HepG2 (cell line): Measurements from ENCODE around the gene OR2S2.

ENCODE experiments used
- ATF1 ChIP-seq: IDR thresholded peaks from 2 replicates; pipeline ENCODE4 v1.6.1; 2016; ENCODE audit warnings: mild to moderate bottlenecking, control low read depth
- CBX2 ChIP-seq, 2 experiments: fragments of 200-600 bp in 1 of 2; sonication (generic); formaldehyde crosslinking in 1 of 2; IDR thresholded peaks; 2 replicates each; pipeline versions ENCODE4 v1.7.0 to v1.8.1; 2018 to 2022; ENCODE audit warnings: low read depth in 2 of 2, low read length in 1 of 2, mild to moderate bottlenecking in 1 of 2, missing genetic modification reagents in 1 of 2
- GFI1 ChIP-seq: sonication (generic); formaldehyde crosslinking; IDR thresholded peaks from 2 replicates; pipeline ENCODE4 v1.5.0; 2020; ENCODE audit warnings: missing genetic modification reagents, mild to moderate bottlenecking, borderline replicate concordance
- KAT7 ChIP-seq: IDR thresholded peaks from 2 replicates; pipeline ENCODE4 v1.6.1; 2018; ENCODE audit warnings: borderline replicate concordance, missing compliant biosample characterization
- POLR2A ChIP-seq, 2 experiments: IDR thresholded peaks; 2 replicates each; pipeline ENCODE4 v1.6.1; 2011; ENCODE audit warnings: low read depth in 2 of 2, low read length in 2 of 2, mild to moderate bottlenecking in 1 of 2, moderate library complexity in 1 of 2; ENCODE audit not compliant: insufficient read depth in 1 of 2
- TBL1XR1 ChIP-seq: fragments of 150-350 bp; IDR thresholded peaks from 2 replicates; pipeline ENCODE4 v1.6.1; 2014; ENCODE audit warnings: borderline replicate concordance, low read length; ENCODE audit not compliant: partially characterized antibody
- TBP ChIP-seq: sonication (generic); formaldehyde crosslinking; IDR thresholded peaks from 2 replicates; pipeline ENCODE4 v1.5.0; 2020; ENCODE audit warnings: missing genetic modification reagents
- ZNF24 ChIP-seq: fragments of 450-650 bp; IDR thresholded peaks from 2 replicates; pipeline ENCODE4 v1.6.1; 2017; ENCODE audit warnings: antibody characterized with exemption, mild to moderate bottlenecking
- ZSCAN30 ChIP-seq: sonication (generic); formaldehyde crosslinking; IDR thresholded peaks from 2 replicates; pipeline ENCODE4 v1.5.0; 2020; ENCODE audit warnings: mild to moderate bottlenecking, missing genetic modification reagents
- TF ChIP-seq, protein P1 (sequence below): sonication (generic); formaldehyde crosslinking; IDR thresholded peaks from 2 replicates; pipeline ENCODE4 v1.5.0; 2020; ENCODE audit warnings: mild to moderate bottlenecking, missing genetic modification reagents, moderate library complexity
- TF ChIP-seq, protein P2 (sequence below): IDR thresholded peaks from 2 replicates; pipeline ENCODE4 v1.6.1; 2012; ENCODE audit warnings: inconsistent platforms
- TF ChIP-seq, protein P3 (sequence below): sonication (generic); formaldehyde crosslinking; IDR thresholded peaks from 2 replicates; pipeline ENCODE4 v1.5.0; 2020; ENCODE audit warnings: mild to moderate bottlenecking, missing genetic modification reagents
- TF ChIP-seq, protein P4 (sequence below): sonication (generic); formaldehyde crosslinking; IDR thresholded peaks from 2 replicates; pipeline ENCODE4 v1.4.0; 2020; ENCODE audit warnings: missing genetic modification reagents
- TF ChIP-seq, protein P5 (sequence below), 2 experiments: sonication (generic) in 1 of 2; formaldehyde crosslinking in 1 of 2; IDR thresholded peaks; 2 replicates each; pipeline versions ENCODE4 v1.5.1 to v1.6.1; 2011 to 2020; ENCODE audit warnings: borderline replicate concordance in 1 of 2, low read depth in 1 of 2, low read length in 1 of 2, mild to moderate bottlenecking in 1 of 2, missing genetic modification reagents in 1 of 2, moderate library complexity in 1 of 2

DNA sequence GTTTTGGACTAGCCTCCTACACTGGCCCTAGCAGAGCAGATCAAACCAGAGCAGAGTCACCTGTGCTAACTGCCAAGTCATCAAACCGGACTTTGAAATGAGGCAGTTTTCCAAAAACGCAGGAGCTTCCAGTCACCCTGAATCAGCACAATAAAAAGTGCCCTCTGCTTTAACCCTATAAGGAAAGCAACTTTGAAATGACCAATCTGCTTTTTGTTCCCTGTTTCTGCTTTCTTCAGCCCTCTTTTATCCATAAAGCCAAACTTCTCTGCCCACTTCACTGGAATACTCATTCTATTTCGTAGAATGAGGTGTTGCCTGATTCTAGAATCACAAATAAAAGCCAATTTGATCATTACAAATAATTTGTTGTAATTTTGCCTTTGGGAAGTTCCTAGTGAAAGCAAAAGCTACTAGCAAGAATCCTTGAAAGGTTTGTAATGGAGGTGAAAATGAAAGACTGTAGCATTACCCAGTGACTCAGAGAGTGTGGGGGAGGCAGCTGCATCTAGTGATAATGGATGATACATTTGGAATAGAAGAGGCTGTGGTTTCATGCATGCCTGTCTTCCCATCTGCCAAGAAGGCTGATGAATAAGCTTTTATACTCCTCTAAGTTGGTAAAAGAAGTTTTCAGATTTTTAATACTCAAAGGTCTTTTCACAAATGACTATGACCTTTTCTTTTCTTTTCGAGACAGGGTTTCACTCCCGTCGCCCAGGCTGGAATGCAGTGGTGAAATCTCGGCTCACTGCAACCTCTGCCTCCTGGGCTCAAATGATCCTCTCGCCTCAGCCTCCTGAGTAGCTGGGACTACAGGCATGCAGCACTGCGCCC is 33.8 kb downstream of the OR2S2 start:
- TF ChIP-seq, protein P1, sequence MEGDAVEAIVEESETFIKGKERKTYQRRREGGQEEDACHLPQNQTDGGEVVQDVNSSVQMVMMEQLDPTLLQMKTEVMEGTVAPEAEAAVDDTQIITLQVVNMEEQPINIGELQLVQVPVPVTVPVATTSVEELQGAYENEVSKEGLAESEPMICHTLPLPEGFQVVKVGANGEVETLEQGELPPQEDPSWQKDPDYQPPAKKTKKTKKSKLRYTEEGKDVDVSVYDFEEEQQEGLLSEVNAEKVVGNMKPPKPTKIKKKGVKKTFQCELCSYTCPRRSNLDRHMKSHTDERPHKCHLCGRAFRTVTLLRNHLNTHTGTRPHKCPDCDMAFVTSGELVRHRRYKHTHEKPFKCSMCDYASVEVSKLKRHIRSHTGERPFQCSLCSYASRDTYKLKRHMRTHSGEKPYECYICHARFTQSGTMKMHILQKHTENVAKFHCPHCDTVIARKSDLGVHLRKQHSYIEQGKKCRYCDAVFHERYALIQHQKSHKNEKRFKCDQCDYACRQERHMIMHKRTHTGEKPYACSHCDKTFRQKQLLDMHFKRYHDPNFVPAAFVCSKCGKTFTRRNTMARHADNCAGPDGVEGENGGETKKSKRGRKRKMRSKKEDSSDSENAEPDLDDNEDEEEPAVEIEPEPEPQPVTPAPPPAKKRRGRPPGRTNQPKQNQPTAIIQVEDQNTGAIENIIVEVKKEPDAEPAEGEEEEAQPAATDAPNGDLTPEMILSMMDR (CRISPR knock-in tag), result no peak
- TF ChIP-seq, protein P2, sequence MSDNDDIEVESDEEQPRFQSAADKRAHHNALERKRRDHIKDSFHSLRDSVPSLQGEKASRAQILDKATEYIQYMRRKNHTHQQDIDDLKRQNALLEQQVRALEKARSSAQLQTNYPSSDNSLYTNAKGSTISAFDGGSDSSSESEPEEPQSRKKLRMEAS, result no peak
- TF ChIP-seq GFI1 (no peak), TBP (CRISPR knock-in tag) (no peak), POLR2A (IDR thresholded peaks at IDR 0.05; ENCODE audit: insufficient read depth in 1 of 2, low read depth in 2 of 2, low read length in 2 of 2) (no peak), ATF1 (CRISPR knock-in tag) (no peak), KAT7 (CRISPR knock-in tag) (no peak), CBX2 (IDR thresholded peaks at IDR 0.05; ENCODE audit: low read depth, low read length) (no peak), CBX2 (CRISPR knock-in tag; IDR thresholded peaks at IDR 0.05; ENCODE audit: low read depth) (no peak), TBL1XR1 (no peak), ZSCAN30 (CRISPR knock-in tag) (no peak), ZNF24 (no peak)
- TF ChIP-seq, protein P3, sequence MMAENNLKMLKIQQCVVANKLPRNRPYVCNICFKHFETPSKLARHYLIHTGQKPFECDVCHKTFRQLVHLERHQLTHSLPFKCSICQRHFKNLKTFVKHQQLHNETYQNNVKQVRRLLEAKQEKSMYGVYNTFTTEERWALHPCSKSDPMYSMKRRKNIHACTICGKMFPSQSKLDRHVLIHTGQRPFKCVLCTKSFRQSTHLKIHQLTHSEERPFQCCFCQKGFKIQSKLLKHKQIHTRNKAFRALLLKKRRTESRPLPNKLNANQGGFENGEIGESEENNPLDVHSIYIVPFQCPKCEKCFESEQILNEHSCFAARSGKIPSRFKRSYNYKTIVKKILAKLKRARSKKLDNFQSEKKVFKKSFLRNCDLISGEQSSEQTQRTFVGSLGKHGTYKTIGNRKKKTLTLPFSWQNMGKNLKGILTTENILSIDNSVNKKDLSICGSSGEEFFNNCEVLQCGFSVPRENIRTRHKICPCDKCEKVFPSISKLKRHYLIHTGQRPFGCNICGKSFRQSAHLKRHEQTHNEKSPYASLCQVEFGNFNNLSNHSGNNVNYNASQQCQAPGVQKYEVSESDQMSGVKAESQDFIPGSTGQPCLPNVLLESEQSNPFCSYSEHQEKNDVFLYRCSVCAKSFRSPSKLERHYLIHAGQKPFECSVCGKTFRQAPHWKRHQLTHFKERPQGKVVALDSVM (CRISPR knock-in tag), result no peak
- TF ChIP-seq, protein P4, sequence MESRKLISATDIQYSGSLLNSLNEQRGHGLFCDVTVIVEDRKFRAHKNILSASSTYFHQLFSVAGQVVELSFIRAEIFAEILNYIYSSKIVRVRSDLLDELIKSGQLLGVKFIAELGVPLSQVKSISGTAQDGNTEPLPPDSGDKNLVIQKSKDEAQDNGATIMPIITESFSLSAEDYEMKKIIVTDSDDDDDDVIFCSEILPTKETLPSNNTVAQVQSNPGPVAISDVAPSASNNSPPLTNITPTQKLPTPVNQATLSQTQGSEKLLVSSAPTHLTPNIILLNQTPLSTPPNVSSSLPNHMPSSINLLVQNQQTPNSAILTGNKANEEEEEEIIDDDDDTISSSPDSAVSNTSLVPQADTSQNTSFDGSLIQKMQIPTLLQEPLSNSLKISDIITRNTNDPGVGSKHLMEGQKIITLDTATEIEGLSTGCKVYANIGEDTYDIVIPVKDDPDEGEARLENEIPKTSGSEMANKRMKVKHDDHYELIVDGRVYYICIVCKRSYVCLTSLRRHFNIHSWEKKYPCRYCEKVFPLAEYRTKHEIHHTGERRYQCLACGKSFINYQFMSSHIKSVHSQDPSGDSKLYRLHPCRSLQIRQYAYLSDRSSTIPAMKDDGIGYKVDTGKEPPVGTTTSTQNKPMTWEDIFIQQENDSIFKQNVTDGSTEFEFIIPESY, result no peak
- TF ChIP-seq, protein P5, sequence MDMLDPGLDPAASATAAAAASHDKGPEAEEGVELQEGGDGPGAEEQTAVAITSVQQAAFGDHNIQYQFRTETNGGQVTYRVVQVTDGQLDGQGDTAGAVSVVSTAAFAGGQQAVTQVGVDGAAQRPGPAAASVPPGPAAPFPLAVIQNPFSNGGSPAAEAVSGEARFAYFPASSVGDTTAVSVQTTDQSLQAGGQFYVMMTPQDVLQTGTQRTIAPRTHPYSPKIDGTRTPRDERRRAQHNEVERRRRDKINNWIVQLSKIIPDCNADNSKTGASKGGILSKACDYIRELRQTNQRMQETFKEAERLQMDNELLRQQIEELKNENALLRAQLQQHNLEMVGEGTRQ (IDR thresholded peaks at IDR 0.05; ENCODE audit: low read depth, low read length), result no peak
- TF ChIP-seq, protein P5 (CRISPR knock-in tag; IDR thresholded peaks at IDR 0.05; ENCODE audit: borderline replicate concordance), result no peak
